Stomach (tissue), 4 donors: Measurements from ENCODE around the gene SNU13.

Experiments
- POLR2A ChIP-seq, 4 donors: fragments of 450-650 bp; IDR thresholded peaks; one replicate each; pipeline ENCODE4 v1.6.1; 2016; ENCODE audit warnings: antibody characterized with exemption in 4 of 4, control low read depth in 2 of 4, mild to moderate bottlenecking in 1 of 4, moderate library complexity in 1 of 4
- TF ChIP-seq, protein P1 (sequence below), 7 experiments: fragments of 450-650 bp in 4 of 7; fragments of 200-600 bp in 3 of 7; sonication (generic) in 3 of 7; IDR thresholded peaks; one replicate each; pipeline ENCODE4 v1.5.1; 2016 to 2019; ENCODE audit warnings: antibody characterized with exemption in 7 of 7, control low read depth in 2 of 7, mild to moderate bottlenecking in 1 of 7

DNA sequence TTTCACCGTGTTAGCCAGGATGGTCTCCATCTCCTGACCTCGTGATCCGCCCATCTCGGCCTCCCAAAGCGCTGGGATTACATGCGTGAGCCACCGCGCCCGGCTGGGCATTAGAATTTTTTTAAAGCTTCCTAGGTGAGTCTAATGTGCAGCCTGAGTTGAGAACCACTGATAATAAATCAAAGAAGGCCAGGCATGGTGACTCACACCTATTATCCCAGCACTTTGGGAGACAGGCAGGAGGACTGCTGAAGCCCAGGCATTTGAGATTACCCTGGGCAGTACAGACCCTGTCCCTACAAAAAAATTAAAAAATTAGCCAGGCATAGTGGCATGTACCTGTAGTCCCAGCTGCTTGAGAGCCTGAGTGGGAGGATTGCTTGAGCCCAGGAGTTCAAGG is 24.3 kb upstream of the SNU13 start:
- TF ChIP-seq, protein P1, sequence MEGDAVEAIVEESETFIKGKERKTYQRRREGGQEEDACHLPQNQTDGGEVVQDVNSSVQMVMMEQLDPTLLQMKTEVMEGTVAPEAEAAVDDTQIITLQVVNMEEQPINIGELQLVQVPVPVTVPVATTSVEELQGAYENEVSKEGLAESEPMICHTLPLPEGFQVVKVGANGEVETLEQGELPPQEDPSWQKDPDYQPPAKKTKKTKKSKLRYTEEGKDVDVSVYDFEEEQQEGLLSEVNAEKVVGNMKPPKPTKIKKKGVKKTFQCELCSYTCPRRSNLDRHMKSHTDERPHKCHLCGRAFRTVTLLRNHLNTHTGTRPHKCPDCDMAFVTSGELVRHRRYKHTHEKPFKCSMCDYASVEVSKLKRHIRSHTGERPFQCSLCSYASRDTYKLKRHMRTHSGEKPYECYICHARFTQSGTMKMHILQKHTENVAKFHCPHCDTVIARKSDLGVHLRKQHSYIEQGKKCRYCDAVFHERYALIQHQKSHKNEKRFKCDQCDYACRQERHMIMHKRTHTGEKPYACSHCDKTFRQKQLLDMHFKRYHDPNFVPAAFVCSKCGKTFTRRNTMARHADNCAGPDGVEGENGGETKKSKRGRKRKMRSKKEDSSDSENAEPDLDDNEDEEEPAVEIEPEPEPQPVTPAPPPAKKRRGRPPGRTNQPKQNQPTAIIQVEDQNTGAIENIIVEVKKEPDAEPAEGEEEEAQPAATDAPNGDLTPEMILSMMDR (IDR thresholded peaks at IDR 0.05): no peak
- TF ChIP-seq POLR2A (IDR thresholded peaks at IDR 0.05): no peak
